LNCaP clone FGC (cell line): Measurements from ENCODE around the gene SYNGR2.
A peak's percentile ranks its signal among the peaks of the same experiment; 100 is the strongest.

Source experiments
- DNase-seq: peaks from one replicate; pipeline ENCODE4 v3.0.0-alpha.2; 2011; ENCODE audit warnings: low read depth
- H3K4me3 ChIP-seq: 2 replicates; pipeline ENCODE4 v1.5.1; 2011; ENCODE audit warnings: mild to moderate bottlenecking, low read depth, low read length, control low read depth
- CTCF ChIP-seq: IDR thresholded peaks from 2 replicates; pipeline ENCODE4 v1.5.1; 2012; ENCODE audit warnings: mild to moderate bottlenecking; ENCODE audit not compliant: control insufficient read depth, insufficient read depth; ENCODE audit errors: extremely low read depth

Gene SYNGR2

DNA sequence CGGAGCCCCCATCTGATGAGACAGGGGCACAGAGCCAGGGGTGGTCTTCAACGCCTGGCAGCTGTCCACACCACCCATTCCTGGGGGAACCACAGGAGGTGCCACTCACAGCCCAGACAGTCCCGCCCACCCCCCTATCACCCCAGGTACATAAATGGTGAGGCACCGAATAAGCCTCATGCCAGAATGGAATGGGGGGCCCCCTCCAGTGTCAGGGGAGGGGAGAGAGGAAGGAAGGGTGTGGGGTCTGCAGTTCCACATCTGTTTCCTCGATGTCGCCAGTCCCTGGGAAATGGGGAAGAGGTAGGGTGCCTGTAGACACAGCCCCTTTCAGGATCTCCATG lies 41.5 kb upstream of the SYNGR2 start:
- peak overlapping the region; percentile 84 for H3K4me3 ChIP-seq
- DNase-seq, result no peak
- TF ChIP-seq CTCF, result no peak

DNA sequence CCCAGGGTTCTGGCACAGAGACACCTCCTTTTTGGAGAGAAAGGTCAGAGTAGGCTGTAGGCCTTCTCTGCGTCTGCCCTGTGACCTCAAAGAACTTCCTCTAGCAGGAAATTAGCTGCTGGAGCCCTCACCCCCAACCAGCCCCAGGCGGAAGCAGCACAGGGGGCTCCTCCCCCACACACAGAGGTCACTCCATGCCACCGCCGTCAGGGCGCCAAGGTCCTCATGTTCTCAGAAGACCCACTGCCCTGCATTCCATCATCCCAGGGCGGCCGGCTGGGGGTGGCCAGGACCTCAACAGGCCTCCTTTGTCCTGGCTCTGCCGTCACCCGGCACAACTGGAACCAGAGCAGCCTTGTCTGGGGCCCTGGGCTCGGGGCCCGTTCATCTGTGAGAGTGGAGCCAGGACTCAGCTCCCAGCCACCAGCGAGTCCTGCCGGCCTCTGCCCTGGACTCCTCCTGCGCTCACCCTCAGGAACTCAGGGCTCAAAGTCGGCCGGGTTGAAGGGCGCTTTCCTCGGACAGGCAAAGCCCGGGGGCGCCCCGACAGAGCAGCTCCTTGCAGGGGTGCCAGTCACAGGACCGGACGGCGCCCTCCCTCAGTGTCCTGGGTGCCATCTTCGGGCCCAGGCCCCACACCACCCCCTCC lies 41.0 kb upstream of the SYNGR2 start:
- no peak for TF ChIP-seq CTCF
- H3K4me3 ChIP-seq, result peak overlapping the region; percentile 84
- no peak for DNase-seq

DNA sequence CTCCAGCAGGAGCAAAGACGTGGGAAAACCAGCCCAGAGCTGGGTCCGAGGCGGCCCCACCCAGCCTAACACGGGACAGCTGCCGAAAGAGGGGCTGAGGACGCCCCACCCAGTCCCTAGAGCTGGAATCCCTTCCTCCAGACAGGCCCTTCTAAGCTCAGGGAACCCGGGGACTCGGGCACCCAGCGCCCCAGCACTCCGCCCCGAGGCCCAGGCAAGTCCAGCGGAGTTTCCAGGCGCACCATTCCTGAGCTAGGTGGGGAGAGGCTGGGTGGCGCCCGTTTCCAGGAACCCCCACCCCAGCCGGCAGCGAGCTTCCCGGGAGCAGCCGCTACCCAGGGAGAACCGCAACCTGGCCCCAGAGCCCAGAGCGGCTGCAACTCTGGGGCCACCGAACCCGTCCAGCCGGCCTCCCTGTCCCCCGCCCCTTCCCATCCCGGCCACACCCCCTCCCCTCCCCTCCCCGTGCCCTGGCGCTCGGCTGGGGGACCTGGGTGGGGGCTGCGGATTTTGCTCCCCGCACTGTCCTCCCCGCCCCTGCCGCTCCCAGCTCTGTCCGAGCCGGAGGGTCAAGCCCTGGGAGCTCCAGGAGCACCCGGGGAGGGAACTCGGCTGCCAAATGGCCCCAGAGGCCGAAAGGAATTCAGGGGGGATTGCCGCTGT lies 40.4 kb upstream of the SYNGR2 start:
- no peak for TF ChIP-seq CTCF
- peak overlapping the region; percentile 84 for H3K4me3 ChIP-seq
- no peak for DNase-seq

- no peak for TF ChIP-seq CTCF
- DNase-seq, result no peak
- peak within 1 kb of the TSS; percentile 84 for H3K4me3 ChIP-seq
Observed at GRCh38 chr17:78128551-78129350, 39.6 kb upstream of the SYNGR2 start, which contains the start of gene TMC6. TSS of gene TMC6 (minus strand) at chr17:78128755. CDS start at chr17:78126832, 1,923 bp downstream.

GRCh38 chr17:78129351-78130089 lies 38.9 kb upstream of the SYNGR2 start:
- H3K4me3 ChIP-seq, result no peak overlapping the region
- no peak for TF ChIP-seq CTCF
- no peak for DNase-seq

DNA sequence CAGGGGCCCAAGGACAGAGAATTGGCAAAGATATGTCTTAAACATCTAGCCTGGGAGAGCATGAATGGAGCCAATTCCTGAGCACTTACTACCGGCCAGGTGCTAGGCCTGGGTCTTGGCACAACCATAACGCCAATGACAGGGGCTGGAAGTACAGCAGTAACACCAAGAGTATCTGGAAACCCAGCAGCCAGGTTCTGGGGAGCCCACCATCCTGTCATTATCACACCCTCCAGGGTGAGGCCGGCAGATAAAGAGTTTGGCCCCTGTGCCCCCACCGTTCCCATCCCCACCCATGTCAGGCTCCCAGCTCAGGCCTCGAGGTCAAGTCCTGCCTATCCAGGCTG lies 38.3 kb upstream of the SYNGR2 start:
- no peak for DNase-seq
- no peak for TF ChIP-seq CTCF
- H3K4me3 ChIP-seq, result no peak overlapping the region
